ENCODE results near the gene TXNDC12. TPM values are rescaled to one million over a fixed set of nuclear protein-coding genes. Genes with fewer than 3 reads are reported as not detected.
"Not testable (repeated sequence)": the region's sequence is repeated elsewhere in the genome, so short reads cannot be mapped to it uniquely, and the experiment has no call there.

TXNDC12 gene
- total RNA-seq, 4 donors from 2014 or later: 22.4 to 26.4 (median 25.5) TPM

GRCh38 chr1:52033190-52034049 lies 21.6 kb downstream of the TXNDC12 start, which contains the start of gene KTI12:
KTI12 (minus strand) TSS chr1:52033810; CDS start chr1:52033761, 49 bp downstream.
- Histone ChIP-seq H3K9me3 (no peaks in the 10 kb centered on the region), H3K4me3 (peak within 1 kb of the TSS; percentile 76), H3K27me3 (no peaks in the 10 kb centered on the region), H3K4me1 (peaks cover 23% of the 10 kb centered on the region), H3K36me3 (peaks cover 5% of the 10 kb centered on the region), H3K27ac (peak within 1 kb of the TSS; percentile 89)
- 7% methylated on average over 22 of the region's 78 CpGs for WGBS
- TF ChIP-seq POLR2A (IDR thresholded peaks at IDR 0.05) (peak in 1 of 2 donors; percentile 32), EP300 (IDR thresholded peaks at IDR 0.05) (no peak), POLR2AphosphoS5 (IDR thresholded peaks at IDR 0.05) (peak in 2 of 3 donors; percentile 81 to 85)
- DNase-seq (ENCODE audit: low spot score in 2 of 2): peak; percentile 92 to 95

- 17% methylated on average over 11 of the region's 24 CpGs for WGBS
- peaks cover 23% of the 10 kb centered on the region for H3K4me1 ChIP-seq
Measured at GRCh38 chr1:52032785-52033131, 22.2 kb downstream of the TXNDC12 start.

GRCh38 chr1:52032124-52032784 lies 22.7 kb downstream of the TXNDC12 start:
- H3K36me3 ChIP-seq: peaks cover 8% of the 10 kb centered on the region

More at GRCh38 chr1:52032785-52033131, 22.2 kb downstream of the TXNDC12 start:
- TF ChIP-seq CTCF (IDR thresholded peaks at IDR 0.05) (no peak), POLR2A (IDR thresholded peaks at IDR 0.05) (no peak), POLR2AphosphoS5 (IDR thresholded peaks at IDR 0.05) (no peak), EP300 (IDR thresholded peaks at IDR 0.05) (no peak)
- Histone ChIP-seq H3K9me3 (no peaks in the 10 kb centered on the region), H3K27me3 (no peaks in the 10 kb centered on the region), H3K4me3 (peak overlapping the region; percentile 76), H3K27ac (peak overlapping the region; percentile 89), H3K36me3 (peaks cover 12% of the 10 kb centered on the region)
- peak; percentile 72 to 78 for DNase-seq (ENCODE audit: low spot score in 2 of 2)

GRCh38 chr1:52028839-52029238 lies 26.2 kb downstream of the TXNDC12 start:
- H3K9me3 ChIP-seq; H3K27ac ChIP-seq; H3K4me3 ChIP-seq; H3K27me3 ChIP-seq; DNase-seq (ENCODE audit: low spot score in 2 of 2): not testable (repeated sequence)
- H3K36me3 ChIP-seq: peaks cover 21% of the 10 kb centered on the region
- 85% methylated on average over 5 of the region's 5 CpGs for WGBS
- H3K4me1 ChIP-seq: peaks cover 18% of the 10 kb centered on the region

More at GRCh38 chr1:52032124-52032784, 22.7 kb downstream of the TXNDC12 start:
- peak overlapping the region; percentile 76 for H3K4me3 ChIP-seq
- TF ChIP-seq EP300 (IDR thresholded peaks at IDR 0.05): no peak
- TF ChIP-seq POLR2AphosphoS5 (IDR thresholded peaks at IDR 0.05): no peak
- TF ChIP-seq CTCF (IDR thresholded peaks at IDR 0.05): no peak
- no peak for TF ChIP-seq POLR2A (IDR thresholded peaks at IDR 0.05)
- 63% methylated on average over 5 of the region's 5 CpGs for WGBS
- H3K4me1 ChIP-seq: peaks cover 23% of the 10 kb centered on the region
- H3K27me3 ChIP-seq: no peaks in the 10 kb centered on the region
- no peak for DNase-seq (ENCODE audit: low spot score in 2 of 2)
- H3K27ac ChIP-seq: no peak overlapping the region
- no peaks in the 10 kb centered on the region for H3K9me3 ChIP-seq

GRCh38 chr1:52028328-52028727 lies 26.7 kb downstream of the TXNDC12 start:
- peaks cover 26% of the 10 kb centered on the region for H3K36me3 ChIP-seq
- WGBS: 92% methylated on average over 1 of the region's 1 CpG
- no peaks in the 10 kb centered on the region for H3K9me3 ChIP-seq
- H3K27ac ChIP-seq: no peak overlapping the region
- H3K4me3 ChIP-seq: no peak overlapping the region
- DNase-seq (ENCODE audit: low spot score in 2 of 2): no peak
- TF ChIP-seq POLR2AphosphoS5 (IDR thresholded peaks at IDR 0.05) (no peak), EP300 (IDR thresholded peaks at IDR 0.05) (no peak), CTCF (IDR thresholded peaks at IDR 0.05) (no peak), POLR2A (IDR thresholded peaks at IDR 0.05) (no peak)
- no peaks in the 10 kb centered on the region for H3K27me3 ChIP-seq
- peaks cover 18% of the 10 kb centered on the region for H3K4me1 ChIP-seq

GRCh38 chr1:52026278-52026677 lies 28.7 kb downstream of the TXNDC12 start:
- no peak overlapping the region for H3K4me3 ChIP-seq
- no peak overlapping the region for H3K27ac ChIP-seq
- DNase-seq (ENCODE audit: low spot score in 2 of 2): no peak
- H3K27me3 ChIP-seq: no peaks in the 10 kb centered on the region
- peaks cover 45% of the 10 kb centered on the region for H3K36me3 ChIP-seq
- peaks cover under 1% of the 10 kb centered on the region for H3K4me1 ChIP-seq
- no peaks in the 10 kb centered on the region for H3K9me3 ChIP-seq
- no peak for TF ChIP-seq POLR2A (IDR thresholded peaks at IDR 0.05)
- no peak for TF ChIP-seq POLR2AphosphoS5 (IDR thresholded peaks at IDR 0.05)
- TF ChIP-seq EP300 (IDR thresholded peaks at IDR 0.05): no peak
- no peak for TF ChIP-seq CTCF (IDR thresholded peaks at IDR 0.05)
- WGBS: 95% methylated on average over 2 of the region's 2 CpGs
